WTC11 (cell line): ENCODE results near the gene CAMK2N2. TPM values are rescaled to one million over a fixed set of nuclear protein-coding genes. Genes with fewer than 3 reads are reported as not detected.

Experiments
- ATAC-seq: fragments of 200-7000 bp; cut with Tn5 transposase; 2 replicates; pipeline ENCODE4 v1.10.0; 2021; ENCODE audit warnings: mild to moderate bottlenecking, moderate library complexity
- CTCF ChIA-PET: fragments of 300-600 bp; sonication (Branson Sonifier 250); formaldehyde crosslinking; loops from one replicate; lab custom pipeline; 2021; ENCODE audit warnings: antibody characterized with exemption; lab: Charles Lee
- POLR2A ChIA-PET: fragments of 350-600 bp; sonication (Branson Sonifier 250); formaldehyde crosslinking; loops from one replicate; lab custom pipeline; 2021; ENCODE audit warnings: antibody characterized with exemption; lab: Charles Lee
- DNase-seq: peaks from one replicate; pipeline ENCODE4 v3.0.0; 2021; ENCODE audit warnings: low spot score
- H3K27ac Mint-ChIP-seq: 2 replicates; pipeline ENCODE4 v1.8.0; 2021; ENCODE audit warnings: mixed read lengths
- H3K27me3 Mint-ChIP-seq: 2 replicates; pipeline ENCODE4 v1.8.0; 2021; ENCODE audit warnings: low read depth, mild to moderate bottlenecking, moderate library complexity, mixed read lengths
- H3K36me3 Mint-ChIP-seq: 2 replicates; pipeline ENCODE4 v1.8.0; 2021; ENCODE audit warnings: mixed read lengths
- H3K4me1 Mint-ChIP-seq: 2 replicates; pipeline ENCODE4 v1.8.0; 2022; ENCODE audit warnings: mixed read lengths
- H3K4me3 Mint-ChIP-seq: 2 replicates; pipeline ENCODE4 v1.8.0; 2021; ENCODE audit warnings: mild to moderate bottlenecking, moderate library complexity, mixed read lengths
- H3K9me3 Mint-ChIP-seq: 2 replicates; pipeline ENCODE4 v1.8.0; 2021; ENCODE audit warnings: mixed read lengths
- AFF4 ChIP-seq: sonication (generic); formaldehyde crosslinking; IDR thresholded peaks from 2 replicates; pipeline ENCODE4 v1.8.1; 2023; ENCODE audit warnings: mild to moderate bottlenecking, missing genetic modification reagents, borderline replicate concordance
- ATF3 ChIP-seq: sonication (generic); formaldehyde crosslinking; conservative IDR thresholded peaks from 2 replicates; pipeline ENCODE4 v1.8.1; 2022; ENCODE audit warnings: mild to moderate bottlenecking, missing genetic modification reagents
- CREM ChIP-seq: sonication (generic); formaldehyde crosslinking; IDR thresholded peaks from 2 replicates; pipeline ENCODE4 v1.8.1; 2022; ENCODE audit warnings: mild to moderate bottlenecking, missing genetic modification reagents, moderate library complexity
- E2F1 ChIP-seq: sonication (generic); formaldehyde crosslinking; IDR thresholded peaks from 2 replicates; pipeline ENCODE4 v1.8.0; 2022; ENCODE audit warnings: mild to moderate bottlenecking, missing genetic modification reagents
- ETV6 ChIP-seq: sonication (generic); formaldehyde crosslinking; IDR thresholded peaks from 2 replicates; pipeline ENCODE4 v1.8.1; 2022; ENCODE audit warnings: mild to moderate bottlenecking, missing genetic modification reagents
- FOXP4 ChIP-seq: sonication (generic); formaldehyde crosslinking; IDR thresholded peaks from 2 replicates; pipeline ENCODE4 v1.8.0; 2022; ENCODE audit warnings: mild to moderate bottlenecking, missing genetic modification reagents
- GRHL2 ChIP-seq: fragments of 250-450 bp; sonication (Bioruptor Pico); IDR thresholded peaks from 2 replicates; pipeline ENCODE4 v1.8.0; 2022; ENCODE audit warnings: mild to moderate bottlenecking, moderate library complexity; ENCODE audit not compliant: insufficient replicate concordance, severe bottlenecking
- JAZF1 ChIP-seq: fragments of 250-450 bp; sonication (Bioruptor Pico); IDR thresholded peaks from 2 replicates; pipeline ENCODE4 v1.9.0; 2021; ENCODE audit warnings: moderate library complexity, mild to moderate bottlenecking, inconsistent platforms
- MAX ChIP-seq: sonication (generic); formaldehyde crosslinking; IDR thresholded peaks from 2 replicates; pipeline ENCODE4 v1.8.0; 2022; ENCODE audit warnings: mild to moderate bottlenecking, missing genetic modification reagents
- MXD4 ChIP-seq: fragments of 250-450 bp; sonication (Bioruptor Pico); IDR thresholded peaks from 2 replicates; pipeline ENCODE4 v1.8.0; 2021; ENCODE audit warnings: mild to moderate bottlenecking, moderate library complexity, borderline replicate concordance
- OVOL2 ChIP-seq: fragments of 250-450 bp; sonication (Bioruptor Pico); IDR thresholded peaks from 2 replicates; pipeline ENCODE4 v1.9.0; 2021; ENCODE audit warnings: mild to moderate bottlenecking, borderline replicate concordance
- SP1 ChIP-seq: sonication (generic); formaldehyde crosslinking; conservative IDR thresholded peaks from 2 replicates; pipeline ENCODE4 v1.8.1; 2022; ENCODE audit warnings: missing genetic modification reagents
- TCF7 ChIP-seq: sonication (generic); formaldehyde crosslinking; IDR thresholded peaks from 2 replicates; pipeline ENCODE4 v1.8.0; 2022; ENCODE audit warnings: mild to moderate bottlenecking, low read depth, missing genetic modification reagents, moderate library complexity
- ZBTB21 ChIP-seq: sonication (generic); formaldehyde crosslinking; IDR thresholded peaks from 2 replicates; pipeline ENCODE4 v1.8.1; 2023; ENCODE audit warnings: mild to moderate bottlenecking, missing genetic modification reagents, borderline replicate concordance
- ZMAT4 ChIP-seq: fragments of 250-450 bp; sonication (Bioruptor Pico); IDR thresholded peaks from 2 replicates; pipeline ENCODE4 v1.9.0; 2021; ENCODE audit warnings: mild to moderate bottlenecking
- ZNF416 ChIP-seq: fragments of 250-450 bp; sonication (Bioruptor Pico); IDR thresholded peaks from 2 replicates; pipeline ENCODE4 v1.9.0; 2021; ENCODE audit warnings: mild to moderate bottlenecking, inconsistent platforms
- total RNA-seq: library from RNA; stranded (reverse); gene quantifications from 3 replicates; pipeline ENCODE4 v1.2.3, GENCODE V29; 2021

Gene CAMK2N2
- total RNA-seq, 1 experiment from 2014 or later, result 10.5 TPM

- no peak for TF ChIP-seq CREM (CRISPR knock-in tag)
- no peak for TF ChIP-seq AFF4 (CRISPR knock-in tag)
These were observed 34.4 kb upstream of the CAMK2N2 start (continued) for GRCh38 chr3:184295771-184296170.

- ChIA-PET CTCF (interaction anchor here (1.3 to 1.5 kb wide), 2 partner anchors 30 to 42 kb away, joined by 3 read pairs; partner anchors contain the start of genes CAMK2N2 and EEF1AKMT4), POLR2A (no interaction called here)
These were observed 30.5 kb upstream of the CAMK2N2 start for GRCh38 chr3:184291738-184292445.

More at GRCh38 chr3:184291738-184292445, 30.5 kb upstream of the CAMK2N2 start:
- Mint-ChIP-seq H3K4me1 (no peaks in the 10 kb centered on the region), H3K27ac (no peak overlapping the region), H3K36me3 (no peaks in the 10 kb centered on the region), H3K9me3 (no peaks in the 10 kb centered on the region), H3K27me3 (peaks cover 5% of the 10 kb centered on the region; the same call in 1 of the 2 replicates), H3K4me3 (no peak overlapping the region)
- DNase-seq (no peak), ATAC-seq (no peak)
- TF ChIP-seq SP1 (CRISPR knock-in tag), result no peak
- no peak for TF ChIP-seq JAZF1 (CRISPR knock-in tag)
- no peak for TF ChIP-seq FOXP4 (CRISPR knock-in tag)
- TF ChIP-seq ETV6 (CRISPR knock-in tag), result no peak
- no peak for TF ChIP-seq MAX (CRISPR knock-in tag)
- TF ChIP-seq MXD4 (CRISPR knock-in tag), result no peak
- TF ChIP-seq ZNF416 (CRISPR knock-in tag), result no peak
- TF ChIP-seq ATF3 (CRISPR knock-in tag), result no peak
- no peak for TF ChIP-seq TCF7 (CRISPR knock-in tag)
- no peak for TF ChIP-seq GRHL2 (CRISPR knock-in tag)
- no peak for TF ChIP-seq E2F1 (CRISPR knock-in tag)
- TF ChIP-seq ZBTB21 (CRISPR knock-in tag), result no peak
- TF ChIP-seq ZMAT4 (CRISPR knock-in tag), result no peak
- TF ChIP-seq OVOL2 (CRISPR knock-in tag), result no peak
